Body of pancreas (tissue), 4 donors: ENCODE results near the gene EDEM1.

Experiments used
- CTCF ChIP-seq, 7 experiments: fragments of 450-650 bp in 4 of 7; fragments of 200-600 bp in 3 of 7; sonication (generic) in 3 of 7; IDR thresholded peaks; one replicate each; pipeline ENCODE4 v1.5.1; 2016 to 2019; ENCODE audit warnings: antibody characterized with exemption in 7 of 7
- POLR2A ChIP-seq, 3 donors: fragments of 450-650 bp; IDR thresholded peaks; one replicate each; pipeline ENCODE4 v1.6.1; 2016; ENCODE audit warnings: antibody characterized with exemption in 3 of 3, mild to moderate bottlenecking in 2 of 3

GRCh38 chr3:5235655-5236054, 48.1 kb downstream of the EDEM1 start:
- TF ChIP-seq POLR2A (IDR thresholded peaks at IDR 0.05) = no peak
- no peak for TF ChIP-seq CTCF (IDR thresholded peaks at IDR 0.05)
